Left ventricle myocardium inferior (tissue), 1 donor: ENCODE data around the gene CXCR3. TPM values are rescaled to one million over a fixed set of nuclear protein-coding genes. Genes with fewer than 3 reads are reported as not detected.
A peak's percentile ranks its signal among the peaks of the same experiment; 100 is the strongest.
"Not testable (repeated sequence)": the region's sequence is repeated elsewhere in the genome, so short reads cannot be mapped to it uniquely, and the experiment has no call there.

Source experiments
- DNase-seq: peaks from one replicate; pipeline ENCODE4 v3.0.0-alpha.2; 2020
- H3K27ac ChIP-seq: fragments of 200-600 bp; replicated peaks from 2 replicates; pipeline ENCODE4 v1.8.0; 2021
- H3K27me3 ChIP-seq: fragments of 200-600 bp; 2 replicates; pipeline ENCODE4 v1.8.0; 2021; ENCODE audit warnings: low read depth
- H3K36me3 ChIP-seq: fragments of 200-600 bp; 2 replicates; pipeline ENCODE4 v1.8.0; 2021
- H3K4me1 ChIP-seq: fragments of 200-600 bp; 2 replicates; pipeline ENCODE4 v1.8.0; 2021
- H3K4me3 ChIP-seq: fragments of 200-600 bp; 2 replicates; pipeline ENCODE4 v1.8.0; 2021; ENCODE audit warnings: mild to moderate bottlenecking, moderate library complexity
- H3K9me3 ChIP-seq: fragments of 200-600 bp; replicated peaks from 2 replicates; pipeline ENCODE4 v1.8.0; 2021
- CTCF ChIP-seq: fragments of 200-600 bp; IDR thresholded peaks from 2 replicates; pipeline ENCODE4 v1.8.0; 2021; ENCODE audit warnings: antibody characterized with exemption, mild to moderate bottlenecking, borderline replicate concordance
- intact Hi-C: fragments of 100-400 bp; cut with micrococcal nuclease; formaldehyde crosslinking; loops from one replicate; pipeline ENCODE4 v1.11.0; 2022
- total RNA-seq: library from RNA; stranded (reverse); fragmentation: NEBNext Ultra II Directional; extraction: Animal tissue kit (Norgen Biotek cat#: 25700); gene quantifications from one replicate; pipeline ENCODE4 v1.2.1, GENCODE V29; 2021
- donor health status: DM: no; HTN: yes; CAD: no; lungs with severe emphysema.

The CXCR3 gene
- total RNA-seq, 1 donor from 2014 or later: not detected

GRCh38 chrX:71664202-71664601 is 45.9 kb upstream of the CXCR3 start:
- DNase-seq, H3K36me3 ChIP-seq, H3K27ac ChIP-seq, H3K9me3 ChIP-seq, intact Hi-C loops, H3K27me3 ChIP-seq, H3K4me3 ChIP-seq, H3K4me1 ChIP-seq: not testable (repeated sequence)
- TF ChIP-seq CTCF: peak; percentile 18

DNA sequence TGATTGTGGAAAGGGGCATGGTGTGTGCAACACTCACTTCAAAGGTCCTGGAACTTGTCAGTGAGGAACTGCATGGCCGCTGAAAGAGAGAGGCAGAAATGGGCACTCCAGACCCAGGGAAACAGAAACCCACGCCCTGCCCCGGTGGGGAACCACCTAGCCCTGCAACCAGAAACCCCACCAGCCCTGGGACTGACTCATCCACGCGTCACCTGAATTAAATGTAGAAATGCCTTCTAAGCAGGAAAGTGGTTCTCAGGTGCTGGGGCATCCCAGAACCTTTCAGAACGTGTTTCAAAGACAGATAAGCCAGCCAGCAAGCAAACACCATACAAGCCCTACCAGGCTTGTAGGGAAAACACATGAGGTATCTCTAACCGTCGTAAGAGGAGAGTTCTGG is 44.9 kb upstream of the CXCR3 start:
- H3K27ac ChIP-seq, intact Hi-C loops, H3K4me3 ChIP-seq, DNase-seq, H3K4me1 ChIP-seq, H3K36me3 ChIP-seq, H3K27me3 ChIP-seq, H3K9me3 ChIP-seq: not testable (repeated sequence)

- H3K27ac ChIP-seq, intact Hi-C loops, DNase-seq: not testable (repeated sequence)
These were observed 44.3 kb upstream of the CXCR3 start for GRCh38 chrX:71662654-71663053.

DNA sequence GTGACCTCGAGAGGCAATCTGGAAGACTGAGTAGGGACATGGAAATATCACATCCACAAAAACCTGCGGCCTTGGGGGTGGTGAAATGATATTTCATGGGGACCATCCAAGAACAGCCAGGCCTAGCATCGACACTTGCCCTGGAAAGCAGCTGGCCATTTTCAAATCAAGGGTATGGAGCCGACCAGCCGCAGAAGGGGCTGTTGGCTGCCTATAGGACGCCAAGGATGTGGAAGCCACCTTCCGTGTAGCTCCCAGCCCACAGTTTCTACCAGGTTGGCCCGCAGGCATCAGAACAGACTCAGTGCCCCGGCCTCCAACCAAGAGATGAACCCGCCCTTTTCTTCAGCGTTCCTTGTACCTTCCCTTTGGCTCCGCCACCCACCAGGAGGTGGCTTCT is 43.6 kb upstream of the CXCR3 start:
- TF ChIP-seq CTCF: no peak
- H3K27me3 ChIP-seq: no peaks in the 10 kb centered on the region
- intact Hi-C loops: no loop called here
- DNase-seq: no peak
- H3K4me3 ChIP-seq: no peak overlapping the region
- H3K4me1 ChIP-seq: no peaks in the 10 kb centered on the region
- H3K27ac ChIP-seq: no peak overlapping the region
- H3K9me3 ChIP-seq: no peaks in the 10 kb centered on the region
- H3K36me3 ChIP-seq: no peaks in the 10 kb centered on the region

More at GRCh38 chrX:71662654-71663053, 44.3 kb upstream of the CXCR3 start:
- not testable (repeated sequence) for H3K4me1 ChIP-seq, H3K27me3 ChIP-seq, H3K36me3 ChIP-seq, H3K4me3 ChIP-seq, H3K9me3 ChIP-seq

- no peak overlapping the region for H3K27ac ChIP-seq
- H3K4me1 ChIP-seq: no peaks in the 10 kb centered on the region
- no peak for DNase-seq
- TF ChIP-seq CTCF: no peak
- intact Hi-C loops: no loop called here
- no peaks in the 10 kb centered on the region for H3K9me3 ChIP-seq
- no peaks in the 10 kb centered on the region for H3K27me3 ChIP-seq
- no peak overlapping the region for H3K4me3 ChIP-seq
- H3K36me3 ChIP-seq: no peaks in the 10 kb centered on the region
These were observed 42.5 kb upstream of the CXCR3 start for GRCh38 chrX:71660562-71661416.

DNA sequence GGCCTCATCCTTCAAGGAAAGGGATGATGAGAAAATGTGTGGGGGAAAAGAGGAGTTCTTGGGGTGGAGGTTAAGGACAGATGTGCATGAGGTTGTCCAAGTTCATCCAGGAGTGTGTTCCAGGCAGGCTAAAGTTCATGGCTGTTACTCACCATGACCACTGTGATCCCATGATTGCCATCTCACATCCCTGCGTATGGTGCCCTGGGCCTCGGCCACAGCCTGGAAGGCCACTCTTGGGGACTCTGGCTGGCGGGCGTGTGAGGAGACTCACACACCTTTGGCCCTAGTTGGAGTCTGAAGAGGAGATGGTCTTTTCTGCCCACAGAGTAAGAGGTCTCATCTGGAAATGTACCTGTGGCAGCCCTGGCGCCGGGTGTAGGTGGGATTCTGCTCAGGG is 41.6 kb upstream of the CXCR3 start:
- intact Hi-C loops: no loop called here
- DNase-seq: no peak
- H3K4me3 ChIP-seq: no peak overlapping the region
- H3K4me1 ChIP-seq: no peaks in the 10 kb centered on the region
- H3K27ac ChIP-seq: no peak overlapping the region
- H3K9me3 ChIP-seq: no peaks in the 10 kb centered on the region
- no peaks in the 10 kb centered on the region for H3K27me3 ChIP-seq
- no peak for TF ChIP-seq CTCF
- H3K36me3 ChIP-seq: no peaks in the 10 kb centered on the region
